GM23338 (cell line): ENCODE results near the gene SESN3. TPM values are rescaled to one million over a fixed set of nuclear protein-coding genes. Genes with fewer than 3 reads are reported as not detected.

Experiments used
- ATAC-seq: fragments of 200-7000 bp; cut with Tn5 transposase; 3 replicates; pipeline ENCODE4 v1.9.1; 2020
- DNase-seq: peaks from one replicate; pipeline ENCODE4 v3.0.0-alpha.2; 2015; ENCODE audit warnings: low spot score
- H2AFZ ChIP-seq: fragments of 200-600 bp; sonication (generic); 2 replicates; pipeline ENCODE4 v1.8.0; 2016; ENCODE audit warnings: antibody characterized with exemption, mild to moderate bottlenecking, moderate library complexity
- H3F3A ChIP-seq: fragments of 200-600 bp; sonication (generic); replicated peaks from 2 replicates; pipeline ENCODE4 v1.8.0; 2017; ENCODE audit warnings: antibody characterized with exemption, mixed run types, low read depth
- H3K27ac ChIP-seq: fragments of 200-600 bp; sonication (generic); 2 replicates; pipeline ENCODE4 v1.6.1; 2016; ENCODE audit warnings: low read depth
- H3K27me3 ChIP-seq: fragments of 200-600 bp; sonication (generic); 2 replicates; pipeline ENCODE4 v1.8.0; 2016; ENCODE audit warnings: mild to moderate bottlenecking, mixed run types, moderate library complexity; ENCODE audit not compliant: insufficient read depth
- H3K36me3 ChIP-seq: fragments of 200-600 bp; sonication (generic); 2 replicates; pipeline ENCODE4 v1.8.0; 2016; ENCODE audit warnings: mild to moderate bottlenecking; ENCODE audit not compliant: insufficient read depth
- H3K4me1 ChIP-seq: fragments of 200-600 bp; sonication (generic); 2 replicates; pipeline ENCODE4 v1.8.0; 2016; ENCODE audit warnings: mild to moderate bottlenecking, moderate library complexity; ENCODE audit not compliant: insufficient read depth
- H3K4me2 ChIP-seq: fragments of 200-600 bp; sonication (generic); 2 replicates; pipeline ENCODE4 v1.7.1; 2017; ENCODE audit warnings: mixed run types
- H3K4me3 ChIP-seq: fragments of 200-600 bp; sonication (generic); 2 replicates; pipeline ENCODE4 v1.6.1; 2016; ENCODE audit warnings: mixed run types
- H3K79me2 ChIP-seq: fragments of 200-600 bp; sonication (generic); replicated peaks from 2 replicates; pipeline ENCODE4 v1.8.0; 2017; ENCODE audit warnings: mild to moderate bottlenecking; ENCODE audit not compliant: insufficient read depth
- H3K9me2 ChIP-seq: fragments of 200-600 bp; sonication (generic); 2 replicates; pipeline ENCODE4 v1.8.0; 2017; ENCODE audit not compliant: insufficient read depth
- H4K20me1 ChIP-seq: fragments of 200-600 bp; sonication (generic); replicated peaks from 2 replicates; pipeline ENCODE4 v1.8.0; 2017; ENCODE audit warnings: mild to moderate bottlenecking; ENCODE audit not compliant: insufficient read depth
- H3K27ac Mint-ChIP-seq: 2 replicates; pipeline ENCODE4 v1.8.0; 2020; ENCODE audit warnings: inconsistent platforms, mild to moderate bottlenecking, moderate library complexity, mixed read lengths
- H3K27me3 Mint-ChIP-seq: 3 replicates; pipeline ENCODE4 v1.8.0; 2022; ENCODE audit warnings: low read depth, mild to moderate bottlenecking, moderate library complexity, mixed read lengths, inconsistent platforms; ENCODE audit not compliant: insufficient read depth, poor library complexity
- H3K36me3 Mint-ChIP-seq: 3 replicates; pipeline ENCODE4 v1.8.0; 2021; ENCODE audit warnings: low read depth, mild to moderate bottlenecking, inconsistent platforms, moderate library complexity, mixed read lengths
- H3K4me1 Mint-ChIP-seq: 3 replicates; pipeline ENCODE4 v1.8.0; 2020; ENCODE audit warnings: mild to moderate bottlenecking, inconsistent platforms, mixed read lengths
- H3K4me3 Mint-ChIP-seq: 3 replicates; pipeline ENCODE4 v1.8.0; 2021; ENCODE audit warnings: moderate library complexity, mild to moderate bottlenecking, inconsistent platforms, mixed read lengths
- H3K9me3 Mint-ChIP-seq: 3 replicates; pipeline ENCODE4 v1.8.0; 2020; ENCODE audit warnings: moderate library complexity, mild to moderate bottlenecking, inconsistent platforms, mixed read lengths
- CREB1 ChIP-seq: fragments of 250-450 bp; sonication (Bioruptor Pico); IDR thresholded peaks from 2 replicates; pipeline ENCODE4 v1.5.0; 2020; ENCODE audit warnings: low read depth, mild to moderate bottlenecking, moderate library complexity
- EZH2 ChIP-seq: fragments of 200-600 bp; sonication (generic); IDR thresholded peaks from one replicate; pipeline ENCODE4 v1.8.0; 2017; ENCODE audit warnings: antibody characterized with exemption, mild to moderate bottlenecking, low read depth; ENCODE audit not compliant: unreplicated experiment
- JUNB ChIP-seq: IDR thresholded peaks from one replicate; pipeline ENCODE4 v1.6.1; 2016; ENCODE audit warnings: antibody characterized with exemption; ENCODE audit not compliant: unreplicated experiment
- NANOG ChIP-seq: IDR thresholded peaks from 2 replicates; pipeline ENCODE4 v1.6.1; 2016; ENCODE audit warnings: antibody characterized with exemption, borderline replicate concordance
- STAT1 ChIP-seq: IDR thresholded peaks from one replicate; pipeline ENCODE4 v1.6.1; 2016; ENCODE audit warnings: antibody characterized with exemption; ENCODE audit not compliant: unreplicated experiment
- ZNF331 ChIP-seq: fragments of 250-450 bp; sonication (Bioruptor Pico); IDR thresholded peaks from 2 replicates; pipeline ENCODE4 v1.5.0; 2020; ENCODE audit warnings: low read depth, mild to moderate bottlenecking, moderate library complexity
- polyA plus RNA-seq: library from polyadenylated mRNA; unstranded; fragments of >200 nt; fragmentation: Nextera tagmentation; extraction: Ambion mirVana; gene quantifications from 2 replicates; pipeline ENCODE4 v1.2.1, GENCODE V29; 2016
- total RNA-seq: library from RNA; depleted of rRNA; stranded (reverse); fragments of >200 nt; shearing (Covaris generic); gene quantifications from 2 replicates; pipeline ENCODE4 v1.2.3, GENCODE V29; 2014
- TF ChIP-seq, protein P1 (sequence below): fragments of 250-450 bp; sonication (Bioruptor Pico); IDR thresholded peaks from 2 replicates; pipeline ENCODE4 v1.5.0; 2020; ENCODE audit warnings: mild to moderate bottlenecking, moderate library complexity
- TF ChIP-seq, protein P2 (sequence below), 2 experiments: fragments of 200-600 bp in 1 of 2; sonication (generic) in 1 of 2; conservative IDR thresholded peaks; 2 replicates each; pipeline versions ENCODE4 v1.5.1 to v1.6.1; 2016 to 2017; ENCODE audit warnings: antibody characterized with exemption in 2 of 2, low read depth in 2 of 2, mild to moderate bottlenecking in 2 of 2, moderate library complexity in 1 of 2
- TF ChIP-seq, protein P3 (sequence below): IDR thresholded peaks from 2 replicates; pipeline ENCODE4 v1.6.1; 2016; ENCODE audit warnings: antibody characterized with exemption

SESN3 gene
- total and polyA plus RNA-seq, 2 experiments from 2014 or later, result 5.5 to 30.5 TPM

DNA sequence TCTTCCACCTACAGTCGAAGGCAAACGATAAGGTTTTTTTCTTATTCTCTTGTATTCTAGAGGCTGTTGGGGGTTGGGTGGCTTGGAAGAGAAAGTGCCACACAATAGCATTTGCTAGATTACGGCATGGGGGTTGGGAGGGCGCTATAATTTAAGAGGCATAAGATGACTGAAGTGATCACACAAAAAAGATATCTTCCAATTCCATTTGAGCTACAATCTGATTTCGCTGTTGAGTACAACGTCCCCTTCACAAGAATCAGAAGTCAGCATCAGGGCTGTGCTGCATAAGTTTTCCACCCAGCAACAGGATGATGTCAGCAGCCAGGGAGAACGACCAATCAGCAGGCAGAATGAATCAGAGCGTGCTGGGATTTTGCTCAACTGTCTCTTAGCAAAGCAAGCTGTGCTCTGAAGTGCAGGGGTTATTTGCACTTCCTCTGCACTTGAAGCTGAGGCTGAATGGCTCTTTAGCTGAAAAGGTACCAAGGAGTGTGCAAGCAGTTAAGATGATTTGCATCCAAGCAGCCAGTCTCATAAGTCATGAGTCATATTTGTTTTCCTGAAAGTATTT, 23.2 kb upstream of the SESN3 start:
- Mint-ChIP-seq H3K27me3 (peaks cover 10% of the 10 kb centered on the region), H3K9me3 (no peaks in the 10 kb centered on the region), H3K4me3 (peak overlapping the region; percentile 52), H3K36me3 (no peaks in the 10 kb centered on the region), H3K27ac (peak overlapping the region; percentile 94), H3K4me1 (peaks cover 58% of the 10 kb centered on the region)
- Histone ChIP-seq H3K4me3 (peak overlapping the region; percentile 14), H3K4me1 (peaks cover 51% of the 10 kb centered on the region), H3K36me3 (no peaks in the 10 kb centered on the region), H3F3A (no peaks in the 10 kb centered on the region; the same call in 1 of the 2 replicates), H2AFZ (peak overlapping the region; percentile 28; the same call in 1 of the 2 replicates), H3K27me3 (no peaks in the 10 kb centered on the region), H3K9me2 (no peaks in the 10 kb centered on the region), H3K79me2 (no peaks in the 10 kb centered on the region), H3K4me2 (peak overlapping the region; percentile 62), H3K27ac (peak overlapping the region; percentile 86; the same call in 1 of the 2 replicates), H4K20me1 (no peaks in the 10 kb centered on the region)
- peak; percentile 82 for DNase-seq
- TF ChIP-seq CREB1 (CRISPR knock-in tag), result peak; percentile 75
- no peak for TF ChIP-seq NANOG
- peak; percentile 76 for ATAC-seq

DNA sequence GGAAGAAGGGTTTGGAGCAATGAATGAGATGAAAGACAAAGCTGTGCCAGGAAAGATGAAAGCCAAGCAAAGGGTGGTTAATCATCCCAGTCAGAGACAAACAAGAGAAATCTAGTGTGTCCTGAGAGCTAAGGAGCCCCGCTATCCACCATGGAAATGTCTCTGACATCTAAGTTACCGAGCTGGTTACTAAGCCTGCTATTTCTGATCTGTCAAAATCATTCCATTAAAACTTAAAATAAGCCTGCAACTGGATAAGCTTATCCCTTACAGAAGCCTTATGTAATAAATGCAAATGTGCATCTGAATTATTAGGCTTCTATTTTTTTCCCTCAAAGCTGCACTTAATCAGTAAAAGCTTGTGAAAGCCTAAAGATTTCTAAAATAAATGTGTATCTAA, 22.1 kb upstream of the SESN3 start:
- H4K20me1 ChIP-seq, result no peaks in the 10 kb centered on the region
- H3K9me3 Mint-ChIP-seq, result no peaks in the 10 kb centered on the region
- peaks cover 16% of the 10 kb centered on the region for H3K27me3 Mint-ChIP-seq
- peaks cover 64% of the 10 kb centered on the region for H3K4me1 Mint-ChIP-seq
- peak overlapping the region; percentile 62 for H3K4me2 ChIP-seq
- ATAC-seq, result no peak
- peak overlapping the region; percentile 7; the same call in 1 of the 2 replicates for H2AFZ ChIP-seq
- no peaks in the 10 kb centered on the region for H3K36me3 Mint-ChIP-seq
- H3K36me3 ChIP-seq, result no peaks in the 10 kb centered on the region
- H3K27ac Mint-ChIP-seq, result no peak overlapping the region
- H3K79me2 ChIP-seq, result no peaks in the 10 kb centered on the region
- no peaks in the 10 kb centered on the region for H3K27me3 ChIP-seq
- no peak for DNase-seq
- H3K27ac ChIP-seq, result peak overlapping the region; percentile 46; the same call in 1 of the 2 replicates
- no peaks in the 10 kb centered on the region for H3K9me2 ChIP-seq
- no peak overlapping the region for H3K4me3 ChIP-seq
- no peak overlapping the region for H3K4me3 Mint-ChIP-seq
- peaks cover 58% of the 10 kb centered on the region for H3K4me1 ChIP-seq
- H3F3A ChIP-seq, result no peaks in the 10 kb centered on the region; the same call in 1 of the 2 replicates
- TF ChIP-seq, protein P1, sequence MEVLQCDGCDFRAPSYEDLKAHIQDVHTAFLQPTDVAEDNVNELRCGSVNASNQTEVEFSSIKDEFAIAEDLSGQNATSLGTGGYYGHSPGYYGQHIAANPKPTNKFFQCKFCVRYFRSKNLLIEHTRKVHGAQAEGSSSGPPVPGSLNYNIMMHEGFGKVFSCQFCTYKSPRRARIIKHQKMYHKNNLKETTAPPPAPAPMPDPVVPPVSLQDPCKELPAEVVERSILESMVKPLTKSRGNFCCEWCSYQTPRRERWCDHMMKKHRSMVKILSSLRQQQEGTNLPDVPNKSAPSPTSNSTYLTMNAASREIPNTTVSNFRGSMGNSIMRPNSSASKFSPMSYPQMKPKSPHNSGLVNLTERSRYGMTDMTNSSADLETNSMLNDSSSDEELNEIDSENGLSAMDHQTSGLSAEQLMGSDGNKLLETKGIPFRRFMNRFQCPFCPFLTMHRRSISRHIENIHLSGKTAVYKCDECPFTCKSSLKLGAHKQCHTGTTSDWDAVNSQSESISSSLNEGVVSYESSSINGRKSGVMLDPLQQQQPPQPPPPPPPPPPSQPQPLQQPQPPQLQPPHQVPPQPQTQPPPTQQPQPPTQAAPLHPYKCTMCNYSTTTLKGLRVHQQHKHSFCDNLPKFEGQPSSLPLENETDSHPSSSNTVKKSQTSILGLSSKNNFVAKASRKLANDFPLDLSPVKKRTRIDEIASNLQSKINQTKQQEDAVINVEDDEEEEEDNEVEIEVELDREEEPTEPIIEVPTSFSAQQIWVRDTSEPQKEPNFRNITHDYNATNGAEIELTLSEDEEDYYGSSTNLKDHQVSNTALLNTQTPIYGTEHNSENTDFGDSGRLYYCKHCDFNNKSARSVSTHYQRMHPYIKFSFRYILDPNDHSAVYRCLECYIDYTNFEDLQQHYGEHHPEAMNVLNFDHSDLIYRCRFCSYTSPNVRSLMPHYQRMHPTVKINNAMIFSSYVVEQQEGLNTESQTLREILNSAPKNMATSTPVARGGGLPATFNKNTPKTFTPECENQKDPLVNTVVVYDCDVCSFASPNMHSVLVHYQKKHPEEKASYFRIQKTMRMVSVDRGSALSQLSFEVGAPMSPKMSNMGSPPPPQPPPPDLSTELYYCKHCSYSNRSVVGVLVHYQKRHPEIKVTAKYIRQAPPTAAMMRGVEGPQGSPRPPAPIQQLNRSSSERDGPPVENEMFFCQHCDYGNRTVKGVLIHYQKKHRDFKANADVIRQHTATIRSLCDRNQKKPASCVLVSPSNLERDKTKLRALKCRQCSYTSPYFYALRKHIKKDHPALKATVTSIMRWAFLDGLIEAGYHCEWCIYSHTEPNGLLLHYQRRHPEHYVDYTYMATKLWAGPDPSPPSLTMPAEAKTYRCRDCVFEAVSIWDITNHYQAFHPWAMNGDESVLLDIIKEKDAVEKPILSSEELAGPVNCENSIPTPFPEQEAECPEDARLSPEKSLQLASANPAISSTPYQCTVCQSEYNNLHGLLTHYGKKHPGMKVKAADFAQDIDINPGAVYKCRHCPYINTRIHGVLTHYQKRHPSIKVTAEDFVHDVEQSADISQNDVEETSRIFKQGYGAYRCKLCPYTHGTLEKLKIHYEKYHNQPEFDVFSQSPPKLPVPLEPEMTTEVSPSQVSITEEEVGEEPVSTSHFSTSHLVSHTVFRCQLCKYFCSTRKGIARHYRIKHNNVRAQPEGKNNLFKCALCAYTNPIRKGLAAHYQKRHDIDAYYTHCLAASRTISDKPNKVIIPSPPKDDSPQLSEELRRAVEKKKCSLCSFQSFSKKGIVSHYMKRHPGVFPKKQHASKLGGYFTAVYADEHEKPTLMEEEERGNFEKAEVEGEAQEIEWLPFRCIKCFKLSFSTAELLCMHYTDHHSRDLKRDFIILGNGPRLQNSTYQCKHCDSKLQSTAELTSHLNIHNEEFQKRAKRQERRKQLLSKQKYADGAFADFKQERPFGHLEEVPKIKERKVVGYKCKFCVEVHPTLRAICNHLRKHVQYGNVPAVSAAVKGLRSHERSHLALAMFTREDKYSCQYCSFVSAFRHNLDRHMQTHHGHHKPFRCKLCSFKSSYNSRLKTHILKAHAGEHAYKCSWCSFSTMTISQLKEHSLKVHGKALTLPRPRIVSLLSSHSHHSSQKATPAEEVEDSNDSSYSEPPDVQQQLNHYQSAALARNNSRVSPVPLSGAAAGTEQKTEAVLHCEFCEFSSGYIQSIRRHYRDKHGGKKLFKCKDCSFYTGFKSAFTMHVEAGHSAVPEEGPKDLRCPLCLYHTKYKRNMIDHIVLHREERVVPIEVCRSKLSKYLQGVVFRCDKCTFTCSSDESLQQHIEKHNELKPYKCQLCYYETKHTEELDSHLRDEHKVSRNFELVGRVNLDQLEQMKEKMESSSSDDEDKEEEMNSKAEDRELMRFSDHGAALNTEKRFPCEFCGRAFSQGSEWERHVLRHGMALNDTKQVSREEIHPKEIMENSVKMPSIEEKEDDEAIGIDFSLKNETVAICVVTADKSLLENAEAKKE (CRISPR knock-in tag), result no peak
- no peak for TF ChIP-seq NANOG
- TF ChIP-seq STAT1, result no peak
- TF ChIP-seq, protein P2, sequence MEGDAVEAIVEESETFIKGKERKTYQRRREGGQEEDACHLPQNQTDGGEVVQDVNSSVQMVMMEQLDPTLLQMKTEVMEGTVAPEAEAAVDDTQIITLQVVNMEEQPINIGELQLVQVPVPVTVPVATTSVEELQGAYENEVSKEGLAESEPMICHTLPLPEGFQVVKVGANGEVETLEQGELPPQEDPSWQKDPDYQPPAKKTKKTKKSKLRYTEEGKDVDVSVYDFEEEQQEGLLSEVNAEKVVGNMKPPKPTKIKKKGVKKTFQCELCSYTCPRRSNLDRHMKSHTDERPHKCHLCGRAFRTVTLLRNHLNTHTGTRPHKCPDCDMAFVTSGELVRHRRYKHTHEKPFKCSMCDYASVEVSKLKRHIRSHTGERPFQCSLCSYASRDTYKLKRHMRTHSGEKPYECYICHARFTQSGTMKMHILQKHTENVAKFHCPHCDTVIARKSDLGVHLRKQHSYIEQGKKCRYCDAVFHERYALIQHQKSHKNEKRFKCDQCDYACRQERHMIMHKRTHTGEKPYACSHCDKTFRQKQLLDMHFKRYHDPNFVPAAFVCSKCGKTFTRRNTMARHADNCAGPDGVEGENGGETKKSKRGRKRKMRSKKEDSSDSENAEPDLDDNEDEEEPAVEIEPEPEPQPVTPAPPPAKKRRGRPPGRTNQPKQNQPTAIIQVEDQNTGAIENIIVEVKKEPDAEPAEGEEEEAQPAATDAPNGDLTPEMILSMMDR (conservative IDR thresholded peaks at IDR 0.05; ENCODE audit: low read depth in 2 of 2), result no peak
- TF ChIP-seq, protein P3, sequence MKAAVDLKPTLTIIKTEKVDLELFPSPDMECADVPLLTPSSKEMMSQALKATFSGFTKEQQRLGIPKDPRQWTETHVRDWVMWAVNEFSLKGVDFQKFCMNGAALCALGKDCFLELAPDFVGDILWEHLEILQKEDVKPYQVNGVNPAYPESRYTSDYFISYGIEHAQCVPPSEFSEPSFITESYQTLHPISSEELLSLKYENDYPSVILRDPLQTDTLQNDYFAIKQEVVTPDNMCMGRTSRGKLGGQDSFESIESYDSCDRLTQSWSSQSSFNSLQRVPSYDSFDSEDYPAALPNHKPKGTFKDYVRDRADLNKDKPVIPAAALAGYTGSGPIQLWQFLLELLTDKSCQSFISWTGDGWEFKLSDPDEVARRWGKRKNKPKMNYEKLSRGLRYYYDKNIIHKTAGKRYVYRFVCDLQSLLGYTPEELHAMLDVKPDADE, result no peak
- TF ChIP-seq EZH2, result no peak
- no peak for TF ChIP-seq JUNB
- no peak for TF ChIP-seq ZNF331 (CRISPR knock-in tag)
